ENCODE data around the gene KRT85.

The KRT85 gene

DNA sequence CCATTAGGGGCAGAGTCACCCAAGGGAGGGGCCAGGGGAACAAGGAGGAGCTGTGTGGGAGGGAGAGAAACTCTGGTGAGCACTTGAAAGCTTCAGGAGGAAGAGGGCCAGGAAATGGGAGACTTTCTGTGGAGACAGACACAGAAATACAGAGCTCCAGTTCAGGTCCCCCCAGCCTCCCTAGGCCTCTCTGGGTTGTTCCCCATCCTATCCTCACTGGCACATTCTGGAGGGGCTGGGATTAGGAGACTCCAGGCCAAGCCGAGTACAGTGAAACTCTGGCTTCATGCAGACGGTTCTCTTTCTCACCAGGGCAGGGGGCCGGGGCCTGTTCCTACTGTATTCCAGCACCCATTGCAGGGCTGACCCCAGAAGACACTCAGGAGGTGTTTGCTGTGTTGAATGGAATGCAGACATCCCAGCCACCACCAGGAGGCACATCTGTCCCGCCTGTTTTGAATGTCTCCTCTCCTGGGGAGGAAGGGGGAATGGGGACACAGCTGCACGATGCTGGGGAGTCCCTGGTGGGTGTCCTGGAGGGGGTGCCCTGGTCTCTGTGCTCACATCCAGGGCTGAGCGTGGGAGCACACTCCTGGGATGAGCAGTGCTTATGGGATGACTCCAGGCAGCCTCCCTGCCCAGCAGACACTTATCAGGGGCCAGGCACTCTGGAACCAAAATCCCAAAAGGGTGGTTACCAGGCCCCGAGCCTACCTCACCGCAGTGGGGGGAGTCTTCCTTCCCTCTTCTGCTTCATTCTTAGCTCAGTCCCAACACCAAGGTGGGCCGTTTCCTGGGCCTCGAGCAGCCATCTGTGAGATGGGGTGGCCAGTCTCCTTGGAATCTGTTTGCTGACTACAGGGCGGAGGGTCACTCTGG is 23.7 kb upstream of the KRT85 start:
- TF ChIP-seq JUND (IDR thresholded peaks at IDR 0.05; ENCODE audit: low read depth), result no peak
- DNase-seq (ENCODE audit: low read depth in 1 of 2, low spot score in 1 of 2), result peak in 1 of 2 experiments; percentile 41
- in situ Hi-C loops (cut with HindIII; ENCODE audit: low pct_unique_long_range_greater_than_20kb, low sequenced_read_pairs), result no loop called here

DNA sequence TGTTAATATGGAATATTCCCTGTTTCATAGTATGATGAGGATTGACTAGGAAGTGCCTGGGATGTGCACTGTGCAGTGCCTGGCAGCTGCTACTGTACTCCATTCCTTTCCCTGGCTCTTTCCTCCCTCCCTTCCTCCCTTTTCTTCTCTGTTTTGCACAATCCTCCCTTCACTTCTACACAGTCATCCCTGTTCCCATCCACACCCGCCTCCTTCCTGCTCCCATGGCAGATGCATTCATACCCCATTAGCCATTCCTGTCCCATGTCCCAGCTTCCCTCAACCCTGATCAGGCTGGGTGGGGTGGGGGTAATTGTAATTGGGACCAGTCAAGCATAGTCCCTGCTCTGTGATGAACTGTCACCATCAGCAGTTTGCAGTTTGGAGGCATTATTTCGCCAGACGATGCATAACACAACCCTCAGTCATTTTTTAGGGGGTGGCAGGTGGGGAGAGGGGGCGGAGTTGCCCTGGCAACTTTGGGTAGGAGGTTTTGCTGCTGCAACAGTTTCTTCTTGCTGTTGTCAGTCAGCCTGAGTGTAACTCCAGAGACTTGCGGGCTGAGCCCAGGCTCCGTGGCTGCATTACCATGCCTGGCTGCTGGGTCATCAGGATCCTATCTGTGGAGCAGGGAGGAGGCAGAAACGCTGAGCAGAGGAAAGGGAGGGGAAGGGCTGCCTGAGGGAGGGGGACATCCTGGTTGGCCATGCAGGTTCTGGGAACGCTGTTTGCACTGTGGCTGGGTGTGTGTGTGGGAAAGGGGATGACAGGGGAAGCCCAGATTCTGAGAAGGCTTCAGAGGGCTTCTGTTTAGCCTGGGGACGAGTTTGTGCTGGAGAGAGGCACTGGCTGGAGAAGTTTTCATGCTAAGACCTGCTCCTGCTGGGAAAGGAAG is 22.3 kb upstream of the KRT85 start:
- DNase-seq (ENCODE audit: low read depth in 1 of 2, low spot score in 1 of 2), result no peak
- no peak for TF ChIP-seq JUND (IDR thresholded peaks at IDR 0.05; ENCODE audit: low read depth)
- in situ Hi-C loops (cut with HindIII; ENCODE audit: low pct_unique_long_range_greater_than_20kb, low sequenced_read_pairs), result no loop called here

DNA sequence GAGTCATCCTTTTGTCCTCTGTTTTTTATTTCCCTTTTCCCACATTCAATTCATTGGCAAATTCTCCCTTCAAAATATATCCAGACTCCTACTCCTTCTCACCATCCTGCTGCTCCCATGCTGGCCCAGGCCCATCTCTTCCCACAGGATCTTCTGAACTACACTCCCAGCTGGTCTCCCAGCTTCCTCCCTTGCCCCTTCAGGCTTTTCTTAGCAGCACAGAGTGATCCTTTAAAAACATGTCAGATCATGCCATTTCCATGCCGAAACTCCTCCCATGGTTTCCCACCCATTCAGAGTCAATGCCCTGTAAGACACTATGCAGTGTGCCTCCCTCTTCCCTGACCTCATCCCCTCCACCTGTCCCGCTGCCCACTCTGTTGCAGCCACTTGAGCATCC is 20.6 kb upstream of the KRT85 start:
- in situ Hi-C loops (cut with HindIII; ENCODE audit: low pct_unique_long_range_greater_than_20kb, low sequenced_read_pairs), result no loop called here
- DNase-seq (ENCODE audit: low read depth in 1 of 2, low spot score in 1 of 2), result no peak
- no peak for TF ChIP-seq JUND (IDR thresholded peaks at IDR 0.05; ENCODE audit: low read depth)

DNA sequence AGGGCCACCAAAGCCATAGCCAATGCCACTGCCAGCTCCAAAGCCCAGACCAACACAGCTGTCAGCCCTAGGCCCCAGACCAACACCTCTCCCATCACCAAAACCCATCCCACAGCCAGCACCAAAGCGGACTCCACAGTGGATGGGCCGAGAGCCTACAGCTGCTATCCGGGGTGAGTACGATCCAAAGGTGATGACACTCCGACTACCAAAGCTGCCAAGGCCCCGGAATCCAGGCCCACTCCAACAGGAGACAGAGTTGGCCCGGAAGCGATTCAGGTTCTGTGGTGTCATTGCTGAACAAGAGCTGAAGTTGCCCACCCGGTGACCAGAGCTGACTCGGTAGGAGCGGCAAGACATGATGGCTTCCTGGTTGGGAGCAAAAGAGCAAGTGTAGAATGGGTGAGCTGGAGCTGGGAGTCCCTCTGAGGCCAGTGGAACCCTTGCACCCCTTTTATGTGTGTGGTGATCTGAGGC is 18.0 kb upstream of the KRT85 start, which contains the start of gene KRT84:
Gene KRT84 (minus strand): TSS at position 427 of the 477 bp plus-strand sequence. CDS start 67 bp downstream, at position 360.
- no peak for DNase-seq (ENCODE audit: low read depth in 1 of 2, low spot score in 1 of 2)
- in situ Hi-C loops (cut with HindIII; ENCODE audit: low pct_unique_long_range_greater_than_20kb, low sequenced_read_pairs), result no loop called here
- TF ChIP-seq JUND (IDR thresholded peaks at IDR 0.05; ENCODE audit: low read depth), result no peak

DNA sequence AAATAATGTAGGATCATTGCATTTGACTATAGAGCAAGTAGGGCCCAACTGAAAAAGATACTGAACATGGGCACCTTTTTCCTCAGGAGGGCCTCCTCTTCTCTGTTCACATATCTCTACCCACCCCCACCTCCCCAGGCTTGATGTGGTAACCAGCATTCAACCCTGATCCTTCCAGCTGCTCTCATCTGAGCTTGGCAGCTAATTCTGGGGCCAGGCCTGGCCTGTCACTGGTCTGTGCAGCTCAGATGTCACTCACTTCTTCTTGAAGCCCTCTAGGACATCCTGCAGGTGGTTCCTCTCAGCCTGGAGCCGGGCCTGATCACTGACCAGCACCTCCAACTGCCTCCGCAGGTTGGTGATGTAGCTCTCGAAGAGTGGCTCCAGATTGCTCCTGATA is 16.1 kb upstream of the KRT85 start:
- in situ Hi-C loops (cut with HindIII; ENCODE audit: low pct_unique_long_range_greater_than_20kb, low sequenced_read_pairs), result no loop called here
- no peak for TF ChIP-seq JUND (IDR thresholded peaks at IDR 0.05; ENCODE audit: low read depth)
- no peak for DNase-seq (ENCODE audit: low read depth in 1 of 2, low spot score in 1 of 2)

DNA sequence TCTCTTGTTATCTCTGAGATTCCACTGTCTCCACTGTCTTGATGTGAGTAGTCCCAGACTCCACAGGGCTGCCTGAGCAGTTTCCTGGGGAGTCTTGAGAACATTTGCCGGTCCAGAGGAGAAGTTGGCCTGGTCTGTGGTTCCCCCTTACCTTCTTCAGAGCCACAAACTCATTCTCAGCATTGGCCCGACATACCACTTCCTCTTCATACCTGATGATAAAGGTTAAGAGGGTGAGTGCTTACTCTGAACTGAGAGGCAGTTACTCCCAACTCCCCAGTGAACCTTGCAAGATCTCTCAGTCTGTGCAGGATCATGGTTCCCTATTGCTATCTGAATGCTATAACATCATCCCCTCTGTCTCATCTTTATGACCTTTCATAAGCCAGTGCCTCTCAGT is 15.6 kb upstream of the KRT85 start:
- in situ Hi-C loops (cut with HindIII; ENCODE audit: low pct_unique_long_range_greater_than_20kb, low sequenced_read_pairs), result no loop called here
- DNase-seq (ENCODE audit: low read depth in 1 of 2, low spot score in 1 of 2), result no peak
- TF ChIP-seq JUND (IDR thresholded peaks at IDR 0.05; ENCODE audit: low read depth), result no peak

DNA sequence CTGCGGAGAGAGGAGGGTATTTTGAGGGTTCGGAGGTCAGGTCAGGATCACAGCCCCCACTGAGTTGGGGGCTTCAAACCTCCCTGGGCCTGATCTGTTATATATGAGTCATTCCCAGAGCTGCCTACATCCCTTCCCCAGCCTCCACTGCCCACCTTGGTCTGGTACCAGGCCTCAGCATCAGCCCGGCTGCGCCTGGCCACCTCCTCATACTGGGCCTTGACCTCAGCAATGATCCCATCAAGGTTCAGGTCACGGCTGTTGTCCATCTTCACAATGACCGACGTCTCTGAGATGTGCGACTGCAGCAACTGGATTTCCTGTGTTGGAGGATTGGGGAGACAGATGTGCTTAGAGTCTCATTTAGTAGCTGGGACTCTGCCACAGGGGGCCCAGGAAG is 13.9 kb upstream of the KRT85 start:
- DNase-seq (ENCODE audit: low read depth in 1 of 2, low spot score in 1 of 2), result no peak
- no peak for TF ChIP-seq JUND (IDR thresholded peaks at IDR 0.05; ENCODE audit: low read depth)
- in situ Hi-C loops (cut with HindIII; ENCODE audit: low pct_unique_long_range_greater_than_20kb, low sequenced_read_pairs), result no loop called here

DNA sequence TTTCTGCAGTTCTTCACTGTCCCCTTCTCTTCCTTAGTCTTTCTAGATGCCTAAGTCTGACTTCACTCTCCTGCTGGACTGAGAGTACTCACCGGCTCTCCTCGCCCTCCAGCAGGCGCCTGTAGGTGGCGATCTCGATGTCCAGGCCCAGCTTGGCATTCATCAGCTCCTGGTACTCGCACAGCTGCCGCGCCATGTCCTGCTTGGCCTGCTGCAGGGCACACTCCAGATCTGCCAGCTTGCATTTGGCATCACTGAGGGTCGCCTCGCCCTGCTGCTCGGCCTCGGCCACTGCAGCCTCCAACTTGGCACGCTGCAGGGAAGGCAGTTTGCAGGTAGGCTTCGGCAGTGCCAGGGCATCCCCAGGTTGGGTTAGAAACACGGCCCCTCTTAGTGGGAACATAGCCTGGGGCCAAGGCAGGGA is 13.0 kb upstream of the KRT85 start:
- TF ChIP-seq JUND (IDR thresholded peaks at IDR 0.05; ENCODE audit: low read depth), result no peak
- DNase-seq (ENCODE audit: low read depth in 1 of 2, low spot score in 1 of 2), result peak; percentile 67 to 71
- in situ Hi-C loops (cut with HindIII; ENCODE audit: low pct_unique_long_range_greater_than_20kb, low sequenced_read_pairs), result no loop called here

DNA sequence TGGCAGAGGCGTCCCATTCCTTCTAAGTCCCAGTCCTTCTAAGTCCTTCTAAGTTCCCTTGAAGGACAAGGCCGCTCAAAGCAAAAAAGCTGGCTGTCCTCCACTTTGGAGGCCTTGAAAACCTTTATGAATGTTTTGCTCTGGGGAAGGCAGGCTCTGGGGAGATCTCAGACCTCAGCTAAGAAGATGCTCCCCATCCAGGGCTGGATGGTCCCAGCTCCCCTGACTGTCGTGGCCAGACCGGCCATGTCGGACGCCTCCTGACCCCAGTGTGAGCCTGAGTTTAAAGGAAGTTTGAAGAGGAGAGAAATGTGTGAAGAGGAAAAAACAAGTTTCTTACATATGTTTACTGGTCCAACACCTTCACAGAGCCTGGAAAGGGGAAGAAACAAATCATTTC is 12.3 kb upstream of the KRT85 start:
- no peak for DNase-seq (ENCODE audit: low read depth in 1 of 2, low spot score in 1 of 2)
- in situ Hi-C loops (cut with HindIII; ENCODE audit: low pct_unique_long_range_greater_than_20kb, low sequenced_read_pairs), result no loop called here
- TF ChIP-seq JUND (IDR thresholded peaks at IDR 0.05; ENCODE audit: low read depth), result no peak

DNA sequence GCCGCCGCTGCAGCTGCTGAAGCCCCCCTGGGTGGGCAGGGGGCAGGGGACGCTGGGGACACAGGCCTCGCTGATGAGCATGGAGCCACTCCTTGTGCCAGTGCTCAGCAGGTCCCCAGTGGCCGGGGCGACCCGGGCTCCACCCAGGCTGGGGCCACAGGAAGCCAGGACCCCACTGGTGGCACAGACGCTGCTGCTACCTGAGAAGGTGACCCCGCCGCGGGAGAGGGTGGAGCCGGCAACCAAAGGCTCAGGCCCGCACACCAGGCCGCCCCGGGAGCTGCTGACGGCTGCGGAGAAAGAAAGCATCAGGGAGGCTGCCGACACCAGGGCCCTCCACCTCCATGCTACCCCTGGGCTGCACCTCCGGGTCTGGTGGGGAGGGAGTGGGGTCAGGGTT is 10.8 kb upstream of the KRT85 start:
- TF ChIP-seq JUND (IDR thresholded peaks at IDR 0.05; ENCODE audit: low read depth), result no peak
- no peak for DNase-seq (ENCODE audit: low read depth in 1 of 2, low spot score in 1 of 2)
- in situ Hi-C loops (cut with HindIII; ENCODE audit: low pct_unique_long_range_greater_than_20kb, low sequenced_read_pairs), result no loop called here

DNA sequence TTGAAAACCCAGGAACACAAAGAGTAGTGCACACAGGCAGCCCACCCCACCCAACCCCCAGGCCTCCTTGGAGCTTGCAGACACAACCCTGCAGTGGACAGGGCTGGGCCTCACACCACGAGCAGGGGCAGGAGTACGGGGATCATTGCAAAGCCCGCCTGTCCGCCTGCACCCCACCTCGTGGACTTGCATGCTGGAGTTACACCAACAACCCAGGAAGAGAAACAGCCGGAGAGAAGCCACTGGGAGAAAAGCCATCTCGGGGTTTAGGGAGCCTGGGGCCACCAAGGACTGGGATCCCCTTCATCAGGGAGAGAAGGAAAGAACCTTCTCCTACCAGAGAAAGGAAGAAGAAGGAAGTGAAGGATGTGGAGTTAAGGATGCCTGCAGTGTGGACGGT is 10.0 kb upstream of the KRT85 start:
- no peak for TF ChIP-seq JUND (IDR thresholded peaks at IDR 0.05; ENCODE audit: low read depth)
- no peak for DNase-seq (ENCODE audit: low read depth in 1 of 2, low spot score in 1 of 2)
- in situ Hi-C loops (cut with HindIII; ENCODE audit: low pct_unique_long_range_greater_than_20kb, low sequenced_read_pairs), result no loop called here

DNA sequence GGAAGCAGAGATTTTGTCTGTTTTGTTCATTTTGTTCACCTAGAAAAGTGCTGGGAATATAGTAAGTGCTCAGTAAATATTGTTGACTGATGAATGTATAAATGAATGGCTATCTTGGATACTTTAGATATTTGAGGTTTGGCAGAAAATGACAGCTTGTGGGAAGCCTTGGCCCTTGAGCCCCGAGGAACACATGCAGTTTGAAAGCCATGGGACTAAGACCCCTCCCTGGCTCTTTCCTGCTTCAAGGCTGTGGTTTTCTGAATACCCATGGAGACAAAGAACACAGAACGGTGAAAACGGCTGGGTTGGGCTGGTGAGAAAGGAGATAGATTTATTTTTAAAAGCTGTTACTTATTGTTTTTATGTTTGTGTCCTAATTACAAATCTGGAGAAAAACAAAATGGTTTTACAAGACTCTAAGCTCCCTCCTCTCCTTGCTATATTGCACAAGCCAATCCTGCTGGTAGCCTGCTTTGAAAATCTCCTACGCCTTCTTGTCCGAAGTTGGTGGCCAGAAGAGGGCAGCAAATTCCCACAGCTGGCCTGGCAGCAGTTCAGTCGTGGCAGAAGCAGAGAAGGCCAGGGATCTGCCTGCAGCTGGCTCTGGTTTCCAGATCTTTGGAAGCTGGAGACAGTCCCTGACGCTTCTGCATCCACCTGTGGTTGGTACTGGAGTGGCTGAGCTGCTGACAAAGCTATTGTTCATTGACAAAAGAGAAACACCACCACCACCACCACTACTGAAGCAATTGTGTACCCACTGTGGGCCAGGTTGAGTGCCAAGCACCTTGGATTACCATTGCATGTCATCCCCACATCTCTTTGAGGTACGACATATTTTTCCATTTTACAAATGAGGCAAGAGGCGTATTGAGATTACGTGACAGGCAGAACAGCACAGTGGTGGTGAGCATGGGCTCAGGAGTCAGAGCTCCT is 5.2 kb upstream of the KRT85 start:
- in situ Hi-C loops (cut with HindIII; ENCODE audit: low pct_unique_long_range_greater_than_20kb, low sequenced_read_pairs), result no loop called here
- peak; percentile 89 to 94 for DNase-seq (ENCODE audit: low read depth in 1 of 2, low spot score in 1 of 2)
- no peak for TF ChIP-seq JUND (IDR thresholded peaks at IDR 0.05; ENCODE audit: low read depth)

Data from T47D (cell line).